K562 (cell line): Measurements from ENCODE around the gene ZNF275.

Source experiments
- ARID2 ChIP-seq: fragments of 450-650 bp; IDR thresholded peaks from 2 replicates; pipeline ENCODE4 v1.6.1; 2017; ENCODE audit warnings: antibody characterized with exemption, mild to moderate bottlenecking
- CTCF ChIP-seq, 3 experiments: IDR thresholded peaks in 2 of 3; conservative IDR thresholded peaks in 1 of 3; 2 replicates each; pipeline ENCODE4 v1.5.1; 2011 to 2012; ENCODE audit warnings: low read length in 3 of 3, mild to moderate bottlenecking in 3 of 3, control low read depth in 2 of 3, improper control_type of control experiment in 1 of 3, inconsistent platforms in 1 of 3, low read depth in 1 of 3, mixed read lengths in 1 of 3, moderate library complexity in 1 of 3; ENCODE audit not compliant: insufficient read depth in 2 of 3
- CTCFL ChIP-seq: IDR thresholded peaks from 2 replicates; pipeline ENCODE4 v1.6.1; 2011; ENCODE audit warnings: borderline replicate concordance, low read depth, mild to moderate bottlenecking, moderate library complexity, low read length; ENCODE audit not compliant: insufficient read depth, poor library complexity, severe bottlenecking
- EZH2 ChIP-seq: IDR thresholded peaks from 2 replicates; pipeline ENCODE4 v1.6.1; 2012; ENCODE audit warnings: low read depth, mild to moderate bottlenecking, inconsistent platforms, low read length, borderline replicate concordance
- KDM1A ChIP-seq, 2 experiments: fragments of 450-650 bp; IDR thresholded peaks; 2 replicates each; pipeline ENCODE4 v1.6.1; 2016; ENCODE audit warnings: mild to moderate bottlenecking in 2 of 2
- MAZ ChIP-seq, 2 experiments: fragments of 450-650 bp in 1 of 2; sonication (generic) in 1 of 2; formaldehyde crosslinking; IDR thresholded peaks in 1 of 2; conservative IDR thresholded peaks in 1 of 2; 2 replicates each; pipeline versions ENCODE4 v1.4.0 to v1.5.0; 2020; ENCODE audit warnings: mild to moderate bottlenecking in 1 of 2, missing genetic modification reagents in 1 of 2
- POLR2A ChIP-seq: fragments of 450-650 bp; conservative IDR thresholded peaks from 2 replicates; pipeline ENCODE4 v1.6.1; 2016
- POU5F1 ChIP-seq: fragments of 150-350 bp; IDR thresholded peaks from 2 replicates; pipeline ENCODE4 v1.6.1; 2014; ENCODE audit warnings: borderline replicate concordance, low read length, low read depth, mild to moderate bottlenecking; ENCODE audit not compliant: partially characterized antibody
- RFX5 ChIP-seq: IDR thresholded peaks from 2 replicates; pipeline ENCODE4 v1.6.1; 2011; ENCODE audit warnings: low read depth, mild to moderate bottlenecking, improper control_type of control experiment, low read length
- RFX7 ChIP-seq: fragments of 250-450 bp; sonication (Bioruptor Pico); IDR thresholded peaks from 2 replicates; pipeline ENCODE4 v1.5.1; 2021; ENCODE audit warnings: mild to moderate bottlenecking
- USF2 ChIP-seq: sonication (generic); formaldehyde crosslinking; IDR thresholded peaks from 2 replicates; pipeline ENCODE4 v1.5.0; 2020; ENCODE audit warnings: missing genetic modification reagents

- TF ChIP-seq RFX7 (CRISPR knock-in tag) (no peak), POU5F1 (no peak), RFX5 (no peak), CTCFL (no peak), ARID2 (no peak), MAZ (CRISPR knock-in tag; conservative IDR thresholded peaks at IDR 0.05 in 1 of 2, IDR thresholded peaks at IDR 0.05 in 1 of 2) (no peak), KDM1A (IDR thresholded peaks at IDR 0.05) (no peak), USF2 (CRISPR knock-in tag) (no peak), EZH2 (no peak), CTCF (IDR thresholded peaks at IDR 0.05 in 2 of 3, conservative IDR thresholded peaks at IDR 0.05 in 1 of 3; ENCODE audit: insufficient read depth in 2 of 3, low read depth in 1 of 3, low read length in 3 of 3) (no peak), POLR2A (no peak)
Measured at GRCh38 chrX:153378607-153379006, 44.7 kb downstream of the ZNF275 start.
